Measurements from ENCODE around the gene ACOT12. TPM values are rescaled to one million over a fixed set of nuclear protein-coding genes. Genes with fewer than 3 reads are reported as not detected.

Gene ACOT12
- polyA plus RNA-seq, 1 experiment, result 0.18 TPM

DNA sequence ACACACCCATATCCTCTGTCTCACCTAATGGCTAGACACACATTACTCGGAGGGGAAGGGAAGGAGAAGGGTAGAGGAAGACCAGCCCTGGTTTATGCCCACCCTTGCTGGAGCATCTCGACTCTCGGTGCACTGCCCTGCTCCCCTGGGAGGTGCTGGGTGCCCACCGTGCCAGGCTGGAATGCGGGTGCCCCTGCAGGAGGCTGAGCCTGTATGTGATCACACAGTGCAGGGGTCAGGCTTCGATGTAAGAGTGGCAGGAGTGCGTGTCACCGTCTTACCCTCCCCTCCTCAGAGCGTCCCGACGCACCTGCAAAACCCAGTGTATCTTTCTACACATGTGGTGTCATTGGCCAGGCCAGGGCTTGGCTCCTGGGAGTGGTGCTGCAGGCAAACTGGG lies 7.3 kb upstream of the ACOT12 start:
- Histone ChIP-seq H3K27me3 (ENCODE audit: control insufficient read depth, insufficient read depth, low read length) (no peaks in the 10 kb centered on the region), H3K36me3 (ENCODE audit: control insufficient read depth, insufficient read depth, low read length) (no peaks in the 10 kb centered on the region), H3K4me3 (ENCODE audit: low read depth, low read length) (no peak overlapping the region)
- ChIA-PET POLR2A (no interaction called here), CTCF (no interaction called here)
- no peak for DNase-seq (ENCODE audit: low read depth)
- TF ChIP-seq, protein P1, sequence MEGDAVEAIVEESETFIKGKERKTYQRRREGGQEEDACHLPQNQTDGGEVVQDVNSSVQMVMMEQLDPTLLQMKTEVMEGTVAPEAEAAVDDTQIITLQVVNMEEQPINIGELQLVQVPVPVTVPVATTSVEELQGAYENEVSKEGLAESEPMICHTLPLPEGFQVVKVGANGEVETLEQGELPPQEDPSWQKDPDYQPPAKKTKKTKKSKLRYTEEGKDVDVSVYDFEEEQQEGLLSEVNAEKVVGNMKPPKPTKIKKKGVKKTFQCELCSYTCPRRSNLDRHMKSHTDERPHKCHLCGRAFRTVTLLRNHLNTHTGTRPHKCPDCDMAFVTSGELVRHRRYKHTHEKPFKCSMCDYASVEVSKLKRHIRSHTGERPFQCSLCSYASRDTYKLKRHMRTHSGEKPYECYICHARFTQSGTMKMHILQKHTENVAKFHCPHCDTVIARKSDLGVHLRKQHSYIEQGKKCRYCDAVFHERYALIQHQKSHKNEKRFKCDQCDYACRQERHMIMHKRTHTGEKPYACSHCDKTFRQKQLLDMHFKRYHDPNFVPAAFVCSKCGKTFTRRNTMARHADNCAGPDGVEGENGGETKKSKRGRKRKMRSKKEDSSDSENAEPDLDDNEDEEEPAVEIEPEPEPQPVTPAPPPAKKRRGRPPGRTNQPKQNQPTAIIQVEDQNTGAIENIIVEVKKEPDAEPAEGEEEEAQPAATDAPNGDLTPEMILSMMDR (IDR thresholded peaks at IDR 0.05; ENCODE audit: insufficient read depth, low read depth, low read length), result no peak

DNA sequence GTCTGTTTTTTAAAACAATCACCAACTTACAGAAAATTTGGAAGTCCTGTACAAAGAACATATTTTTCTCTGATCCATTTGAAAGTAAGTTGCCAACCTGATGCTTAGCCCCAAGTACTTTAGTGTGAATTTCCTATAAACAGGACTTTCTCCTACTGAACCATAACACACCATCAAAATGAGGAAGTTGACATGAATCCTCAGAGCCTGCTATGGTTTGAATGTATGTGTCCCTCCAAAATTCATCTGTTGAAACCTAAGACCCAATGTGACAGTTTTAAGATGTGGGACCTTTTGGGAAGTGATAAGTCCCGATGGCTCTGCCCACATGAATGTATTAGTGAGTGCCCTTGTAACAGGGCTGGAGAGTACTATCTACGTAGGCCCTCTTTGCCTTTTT lies 6.4 kb upstream of the ACOT12 start:
- CTCF ChIA-PET, result interaction anchor here (1.0 kb wide), 1 partner anchor 8 kb away, joined by 4 read pairs; no protein-coding TSS in a partner anchor
- POLR2A ChIA-PET, result no interaction called here
- no peak overlapping the region for H3K4me3 ChIP-seq (ENCODE audit: low read depth, low read length)

DNA sequence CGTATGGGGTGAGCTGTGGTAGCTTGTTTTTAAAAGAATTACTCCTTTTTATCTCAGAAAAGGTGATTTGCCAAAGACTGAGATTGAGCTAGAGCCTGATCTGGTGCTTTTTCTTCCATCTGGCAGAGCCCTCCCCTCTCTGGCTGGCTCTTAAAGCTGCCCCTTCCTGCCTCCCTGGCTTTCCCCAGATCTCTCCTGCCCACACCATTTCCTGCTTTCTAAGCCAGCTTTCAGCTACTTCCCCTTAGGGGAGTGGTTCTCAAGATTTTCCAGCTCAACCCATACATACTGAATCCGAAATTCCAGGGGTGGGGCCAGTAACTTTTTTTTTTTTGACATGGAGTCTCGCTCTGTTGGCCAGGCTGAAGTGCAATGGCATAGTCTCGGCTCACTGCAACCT lies 4.8 kb upstream of the ACOT12 start:
- TF ChIP-seq, protein P1 (IDR thresholded peaks at IDR 0.05; ENCODE audit: insufficient read depth, low read depth, low read length), result no peak
- POLR2A ChIA-PET, result no interaction called here
- Histone ChIP-seq H3K4me3 (ENCODE audit: low read depth, low read length) (no peak overlapping the region), H3K27me3 (ENCODE audit: control insufficient read depth, insufficient read depth, low read length) (no peaks in the 10 kb centered on the region), H3K36me3 (ENCODE audit: control insufficient read depth, insufficient read depth, low read length) (no peaks in the 10 kb centered on the region)
- no peak for DNase-seq (ENCODE audit: low read depth)
- CTCF ChIA-PET, result no interaction called here

More for the DNA sequence above, 6.4 kb upstream of the ACOT12 start:
- no peak for DNase-seq (ENCODE audit: low read depth)
- TF ChIP-seq, protein P1 (IDR thresholded peaks at IDR 0.05; ENCODE audit: insufficient read depth, low read depth, low read length), result no peak
- no peaks in the 10 kb centered on the region for H3K27me3 ChIP-seq (ENCODE audit: control insufficient read depth, insufficient read depth, low read length)
- H3K36me3 ChIP-seq (ENCODE audit: control insufficient read depth, insufficient read depth, low read length), result no peaks in the 10 kb centered on the region

DNA sequence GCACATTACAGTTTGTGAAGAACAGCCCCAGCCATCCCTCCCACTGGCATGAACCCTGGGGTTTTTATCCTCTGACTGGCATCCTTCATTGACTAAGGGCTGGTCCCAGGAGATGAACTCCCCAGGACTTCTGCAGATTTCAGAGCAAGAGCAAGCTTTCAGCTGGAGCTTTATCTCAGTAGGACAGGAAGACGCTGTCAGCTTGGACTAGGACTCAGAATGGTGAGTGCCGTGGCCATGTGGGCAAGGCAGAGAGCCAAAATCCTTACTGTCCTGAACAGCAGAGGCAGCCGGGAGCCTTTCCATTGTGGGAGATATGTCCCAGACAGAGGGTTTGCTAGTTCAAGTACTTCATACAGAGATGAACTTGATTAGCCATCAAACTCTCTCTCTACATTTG lies 3.2 kb upstream of the ACOT12 start:
- TF ChIP-seq, protein P1 (IDR thresholded peaks at IDR 0.05; ENCODE audit: insufficient read depth, low read depth, low read length), result no peak
- DNase-seq (ENCODE audit: low read depth), result no peak
- POLR2A ChIA-PET, result interaction anchor here (0.6 kb wide), 1 partner anchor 157 kb away, joined by 5 read pairs; no protein-coding TSS in a partner anchor
- Histone ChIP-seq H3K4me3 (ENCODE audit: low read depth, low read length) (no peak overlapping the region), H3K27me3 (ENCODE audit: control insufficient read depth, insufficient read depth, low read length) (no peaks in the 10 kb centered on the region), H3K36me3 (ENCODE audit: control insufficient read depth, insufficient read depth, low read length) (no peaks in the 10 kb centered on the region)
- CTCF ChIA-PET, result no interaction called here

DNA sequence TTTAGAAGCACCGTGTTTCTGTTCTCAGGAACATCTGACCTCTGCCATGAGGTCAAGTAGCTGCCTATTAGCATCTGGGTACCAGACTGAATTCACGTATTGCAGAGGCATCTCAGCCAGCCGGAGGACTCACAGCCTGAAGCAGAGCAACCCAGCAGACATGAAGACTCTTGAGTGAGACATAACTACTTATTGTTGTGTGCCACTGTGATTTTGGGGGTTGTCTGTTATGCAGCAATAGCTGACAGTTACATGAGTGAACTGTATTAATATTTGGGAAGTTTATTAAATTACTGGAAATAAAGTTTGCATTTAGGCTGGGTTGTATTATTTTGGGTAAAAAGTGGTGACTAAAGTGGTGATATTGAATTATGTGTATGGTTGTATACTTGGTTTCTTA lies 1.3 kb upstream of the ACOT12 start:
- no peak for DNase-seq (ENCODE audit: low read depth)
- POLR2A ChIA-PET, result no interaction called here
- CTCF ChIA-PET, result interaction anchor here (0.6 to 1.3 kb wide), 2 partner anchors 11 to 756 kb away, joined by 3 read pairs; no protein-coding TSS in a partner anchor
- TF ChIP-seq, protein P1 (IDR thresholded peaks at IDR 0.05; ENCODE audit: insufficient read depth, low read depth, low read length), result no peak
- H3K4me3 ChIP-seq (ENCODE audit: low read depth, low read length), result no peak overlapping the region
- H3K36me3 ChIP-seq (ENCODE audit: control insufficient read depth, insufficient read depth, low read length), result no peaks in the 10 kb centered on the region
- H3K27me3 ChIP-seq (ENCODE audit: control insufficient read depth, insufficient read depth, low read length), result no peaks in the 10 kb centered on the region
